ENCODE measurements around the gene TNFRSF8.
"Not testable (repeated sequence)": the region's sequence is repeated elsewhere in the genome, so short reads cannot be mapped to it uniquely, and the experiment has no call there.

TNFRSF8 gene

GRCh38 chr1:12102066-12102465, 39.0 kb downstream of the TNFRSF8 start:
- no peaks in the 10 kb centered on the region for H3K27me3 ChIP-seq (ENCODE audit: insufficient read depth, low read length)
- H2AFZ ChIP-seq (ENCODE audit: low read length): no peak overlapping the region
- TF ChIP-seq, protein P1, sequence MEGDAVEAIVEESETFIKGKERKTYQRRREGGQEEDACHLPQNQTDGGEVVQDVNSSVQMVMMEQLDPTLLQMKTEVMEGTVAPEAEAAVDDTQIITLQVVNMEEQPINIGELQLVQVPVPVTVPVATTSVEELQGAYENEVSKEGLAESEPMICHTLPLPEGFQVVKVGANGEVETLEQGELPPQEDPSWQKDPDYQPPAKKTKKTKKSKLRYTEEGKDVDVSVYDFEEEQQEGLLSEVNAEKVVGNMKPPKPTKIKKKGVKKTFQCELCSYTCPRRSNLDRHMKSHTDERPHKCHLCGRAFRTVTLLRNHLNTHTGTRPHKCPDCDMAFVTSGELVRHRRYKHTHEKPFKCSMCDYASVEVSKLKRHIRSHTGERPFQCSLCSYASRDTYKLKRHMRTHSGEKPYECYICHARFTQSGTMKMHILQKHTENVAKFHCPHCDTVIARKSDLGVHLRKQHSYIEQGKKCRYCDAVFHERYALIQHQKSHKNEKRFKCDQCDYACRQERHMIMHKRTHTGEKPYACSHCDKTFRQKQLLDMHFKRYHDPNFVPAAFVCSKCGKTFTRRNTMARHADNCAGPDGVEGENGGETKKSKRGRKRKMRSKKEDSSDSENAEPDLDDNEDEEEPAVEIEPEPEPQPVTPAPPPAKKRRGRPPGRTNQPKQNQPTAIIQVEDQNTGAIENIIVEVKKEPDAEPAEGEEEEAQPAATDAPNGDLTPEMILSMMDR (IDR thresholded peaks at IDR 0.05; ENCODE audit: low read length): no peak
- TF ChIP-seq EZH2 (IDR thresholded peaks at IDR 0.05; ENCODE audit: borderline replicate concordance, low read length): no peak
- no peak overlapping the region for H3K4me2 ChIP-seq (ENCODE audit: low read length)
- no peaks in the 10 kb centered on the region for H3F3A ChIP-seq (ENCODE audit: insufficient read depth, low read length)
- no peaks in the 10 kb centered on the region for H3K9me2 ChIP-seq (ENCODE audit: low read depth, low read length)
- H4K20me1 ChIP-seq (ENCODE audit: insufficient read depth, low read length): no peaks in the 10 kb centered on the region
- no peaks in the 10 kb centered on the region for H3K9me3 ChIP-seq (ENCODE audit: low read length)
- no peaks in the 10 kb centered on the region for H3K79me2 ChIP-seq (ENCODE audit: insufficient read depth, low read length)
- no peaks in the 10 kb centered on the region for H3K4me1 ChIP-seq (ENCODE audit: insufficient read depth, low read length, severe bottlenecking)
- H3K36me3 ChIP-seq (ENCODE audit: insufficient read depth, low read length): no peaks in the 10 kb centered on the region
- no peak overlapping the region for H3K9ac ChIP-seq (ENCODE audit: low read length)
- no peak overlapping the region for H3K4me3 ChIP-seq (ENCODE audit: low read depth, low read length, poor library complexity, severe bottlenecking)
- no peak overlapping the region for H3K27ac ChIP-seq (ENCODE audit: low read depth, low read length, poor library complexity, severe bottlenecking)

- Histone ChIP-seq H4K20me1 (ENCODE audit: insufficient read depth, low read length) (no peaks in the 10 kb centered on the region), H3K27me3 (ENCODE audit: insufficient read depth, low read length) (no peaks in the 10 kb centered on the region), H3K9ac (ENCODE audit: low read length) (no peak overlapping the region), H3K79me2 (ENCODE audit: insufficient read depth, low read length) (no peaks in the 10 kb centered on the region), H3F3A (ENCODE audit: insufficient read depth, low read length) (no peaks in the 10 kb centered on the region), H3K27ac (ENCODE audit: low read depth, low read length, poor library complexity, severe bottlenecking) (no peak overlapping the region), H3K9me3 (ENCODE audit: low read length) (no peaks in the 10 kb centered on the region), H3K4me3 (ENCODE audit: low read depth, low read length, poor library complexity, severe bottlenecking) (no peak overlapping the region), H3K36me3 (ENCODE audit: insufficient read depth, low read length) (no peaks in the 10 kb centered on the region), H3K9me2 (ENCODE audit: low read depth, low read length) (no peaks in the 10 kb centered on the region), H2AFZ (ENCODE audit: low read length) (no peak overlapping the region), H3K4me2 (ENCODE audit: low read length) (no peak overlapping the region), H3K4me1 (ENCODE audit: insufficient read depth, low read length, severe bottlenecking) (no peaks in the 10 kb centered on the region)
- TF ChIP-seq, protein P1 (IDR thresholded peaks at IDR 0.05; ENCODE audit: low read length): no peak
- no peak for TF ChIP-seq EZH2 (IDR thresholded peaks at IDR 0.05; ENCODE audit: borderline replicate concordance, low read length)
Measured at GRCh38 chr1:12104417-12104816, 41.3 kb downstream of the TNFRSF8 start.

DNA sequence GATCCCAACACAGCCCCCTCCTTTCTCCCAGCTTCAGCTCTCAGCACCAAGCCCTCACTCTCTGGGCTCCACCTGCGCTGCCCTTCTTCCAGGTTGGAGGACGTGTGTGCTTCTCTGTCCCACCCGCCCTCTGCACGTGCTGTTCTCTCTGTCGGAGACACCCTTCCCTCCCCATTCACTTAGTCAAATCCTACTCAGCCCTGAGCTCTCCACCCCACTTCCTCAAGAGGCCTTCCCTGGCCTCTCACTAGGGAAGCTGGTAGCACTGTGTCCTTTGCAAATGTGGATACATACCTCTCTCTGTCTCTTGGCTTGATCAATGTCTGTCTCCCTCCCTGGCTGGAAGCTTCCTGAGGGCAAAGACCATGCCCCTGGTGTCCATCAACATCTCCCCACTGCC, 43.0 kb downstream of the TNFRSF8 start:
- H3K9ac ChIP-seq (ENCODE audit: low read length): no peak overlapping the region
- no peaks in the 10 kb centered on the region for H3K36me3 ChIP-seq (ENCODE audit: insufficient read depth, low read length)
- H3K27ac ChIP-seq (ENCODE audit: low read depth, low read length, poor library complexity, severe bottlenecking): no peak overlapping the region
- H3K27me3 ChIP-seq (ENCODE audit: insufficient read depth, low read length): no peaks in the 10 kb centered on the region; the same call in 1 of the 2 replicates
- no peak for TF ChIP-seq EZH2 (IDR thresholded peaks at IDR 0.05; ENCODE audit: borderline replicate concordance, low read length)
- no peaks in the 10 kb centered on the region for H3K4me1 ChIP-seq (ENCODE audit: insufficient read depth, low read length, severe bottlenecking)
- no peaks in the 10 kb centered on the region for H4K20me1 ChIP-seq (ENCODE audit: insufficient read depth, low read length)
- H3K4me2 ChIP-seq (ENCODE audit: low read length): no peak overlapping the region
- H2AFZ ChIP-seq (ENCODE audit: low read length): no peak overlapping the region
- no peaks in the 10 kb centered on the region for H3F3A ChIP-seq (ENCODE audit: insufficient read depth, low read length)
- H3K9me3 ChIP-seq (ENCODE audit: low read length): no peaks in the 10 kb centered on the region
- no peaks in the 10 kb centered on the region for H3K9me2 ChIP-seq (ENCODE audit: low read depth, low read length)
- no peaks in the 10 kb centered on the region for H3K79me2 ChIP-seq (ENCODE audit: insufficient read depth, low read length)
- no peak overlapping the region for H3K4me3 ChIP-seq (ENCODE audit: low read depth, low read length, poor library complexity, severe bottlenecking)

- not testable (repeated sequence) for H3K36me3 ChIP-seq (ENCODE audit: insufficient read depth, low read length); H4K20me1 ChIP-seq (ENCODE audit: insufficient read depth, low read length); H3K4me2 ChIP-seq (ENCODE audit: low read length); H3K4me1 ChIP-seq (ENCODE audit: insufficient read depth, low read length, severe bottlenecking); H3K9me3 ChIP-seq (ENCODE audit: low read length); H3K4me3 ChIP-seq (ENCODE audit: low read depth, low read length, poor library complexity, severe bottlenecking); H3K9me2 ChIP-seq (ENCODE audit: low read depth, low read length); H3K27me3 ChIP-seq (ENCODE audit: insufficient read depth, low read length); H3F3A ChIP-seq (ENCODE audit: insufficient read depth, low read length); H3K27ac ChIP-seq (ENCODE audit: low read depth, low read length, poor library complexity, severe bottlenecking); H2AFZ ChIP-seq (ENCODE audit: low read length); H3K79me2 ChIP-seq (ENCODE audit: insufficient read depth, low read length); H3K9ac ChIP-seq (ENCODE audit: low read length)
- TF ChIP-seq, protein P1 (IDR thresholded peaks at IDR 0.05; ENCODE audit: low read length): peak; percentile 38
Measured at GRCh38 chr1:12106861-12107260, 43.8 kb downstream of the TNFRSF8 start.
